GM12878 (cell line): ENCODE results near the gene MYD88. TPM values are rescaled to one million over a fixed set of nuclear protein-coding genes. Genes with fewer than 3 reads are reported as not detected.

Experiments used
- ATAC-seq: fragments of 200-7000 bp; cut with Tn5 transposase; 3 replicates; pipeline ENCODE4 v1.9.1; 2020; ENCODE audit warnings: mild to moderate bottlenecking, moderate library complexity
- BruUV-seq: library from RNA; stranded (reverse); fragments of 400-500 nt; replicated peaks from 2 replicates; lab custom pipeline; 2021; lab: Mats Ljungman, UMichigan
- CTCF ChIA-PET: fragments of 300-600 bp; sonication (Branson Sonifier 250); formaldehyde crosslinking; extraction: SDS; loops from one replicate; lab custom pipeline; 2021; ENCODE audit warnings: inconsistent platforms; lab: Yijun Ruan, JAX
- POLR2A ChIA-PET: fragments of 350-600 bp; formaldehyde crosslinking; extraction: SDS; loops from one replicate; lab custom pipeline; 2021; ENCODE audit warnings: inconsistent platforms; lab: Charles Lee
- RAD21 ChIA-PET: fragments of 300-600 bp; sonication (Branson Sonifier 250); formaldehyde crosslinking; loops from one replicate; lab custom pipeline; 2023; ENCODE audit warnings: antibody characterized with exemption; ENCODE audit not compliant: unreplicated experiment; lab: Charles Lee
- SMC1A ChIA-PET: fragments of 300-600 bp; sonication (Branson Sonifier 250); formaldehyde crosslinking; loops from one replicate; lab custom pipeline; 2023; ENCODE audit not compliant: unreplicated experiment, uncharacterized antibody; lab: Charles Lee
- DNase-seq: peaks from one replicate; pipeline ENCODE4 v3.0.0-alpha.2; 2011; ENCODE audit warnings: low read depth, low spot score
- FAIRE-seq: peaks from 3 replicates; lab custom pipeline; 2011; peaks lifted over from hg19 to GRCh38; lab: Jason Lieb, UNC
- H2AFZ ChIP-seq: 2 replicates; pipeline ENCODE4 v1.6.0; 2011; ENCODE audit warnings: low read depth, low read length, control low read depth; ENCODE audit not compliant: control insufficient read depth
- H3K27ac ChIP-seq: 2 replicates; pipeline ENCODE4 v1.5.1; 2011; ENCODE audit warnings: control low read depth; ENCODE audit not compliant: control insufficient read depth, insufficient read depth
- H3K27me3 ChIP-seq, 2 experiments: replicated peaks in 1 of 2; 2 replicates each; pipeline versions ENCODE4 v1.6.0 to v1.6.1; 2011; ENCODE audit warnings: low read length in 1 of 2; ENCODE audit not compliant: control insufficient read depth in 2 of 2, insufficient read depth in 2 of 2
- H3K36me3 ChIP-seq, 2 experiments: 2 replicates each; pipeline ENCODE4 v1.5.1; 2011; ENCODE audit warnings: low read length in 1 of 2; ENCODE audit not compliant: control insufficient read depth in 2 of 2, insufficient read depth in 2 of 2
- H3K4me1 ChIP-seq: 2 replicates; pipeline ENCODE4 v1.6.1; 2011; ENCODE audit warnings: mild to moderate bottlenecking, low read length, moderate library complexity, mixed read lengths; ENCODE audit not compliant: control insufficient read depth, insufficient read depth
- H3K4me2 ChIP-seq: 2 replicates; pipeline ENCODE4 v1.6.0; 2011; ENCODE audit warnings: control low read depth; ENCODE audit not compliant: control insufficient read depth, insufficient read depth
- H3K4me3 ChIP-seq: fragments of 200-600 bp; sonication (generic); 2 replicates; pipeline ENCODE4 v1.5.1; 2016
- H3K79me2 ChIP-seq: 2 replicates; pipeline ENCODE4 v1.6.0; 2011; ENCODE audit warnings: low read length; ENCODE audit not compliant: control insufficient read depth, insufficient read depth
- H3K9ac ChIP-seq: 2 replicates; pipeline ENCODE4 v1.8.0; 2011; ENCODE audit warnings: low read length, control low read depth, mixed read lengths; ENCODE audit not compliant: control insufficient read depth, insufficient read depth
- H3K9me3 ChIP-seq: replicated peaks from 3 replicates; pipeline ENCODE4 v1.5.1; 2011; ENCODE audit warnings: mild to moderate bottlenecking, low read length; ENCODE audit not compliant: control insufficient read depth, insufficient read depth
- H4K20me1 ChIP-seq: 2 replicates; pipeline ENCODE4 v1.6.0; 2011; ENCODE audit not compliant: control insufficient read depth, insufficient read depth
- BCLAF1 ChIP-seq: fragments of 450-650 bp; IDR thresholded peaks from 2 replicates; pipeline ENCODE4 v1.6.1; 2017; ENCODE audit warnings: antibody characterized with exemption, mild to moderate bottlenecking, moderate library complexity
- CBFB ChIP-seq: IDR thresholded peaks from 2 replicates; pipeline ENCODE4 v1.6.1; 2016; ENCODE audit warnings: antibody characterized with exemption, low read depth
- EP300 ChIP-seq, 2 experiments: fragments of 150-350 bp in 1 of 2; IDR thresholded peaks; 2 replicates each; pipeline ENCODE4 v1.6.1; 2011 to 2012; ENCODE audit warnings: low read depth in 2 of 2, low read length in 2 of 2, borderline replicate concordance in 1 of 2, improper control_type of control experiment in 1 of 2, inconsistent platforms in 1 of 2; ENCODE audit not compliant: control insufficient read depth in 1 of 2
- ESRRA ChIP-seq: IDR thresholded peaks from 2 replicates; pipeline ENCODE4 v1.6.1; 2012; ENCODE audit warnings: mild to moderate bottlenecking, low read length, improper control_type of control experiment
- FOXM1 ChIP-seq: IDR thresholded peaks from 2 replicates; pipeline ENCODE4 v1.6.1; 2012; ENCODE audit warnings: low read depth, mild to moderate bottlenecking, inconsistent platforms, low read length, moderate library complexity
- HCFC1 ChIP-seq: fragments of 150-350 bp; IDR thresholded peaks from 2 replicates; pipeline ENCODE4 v1.6.1; 2014; ENCODE audit warnings: low read length
- HSF1 ChIP-seq: fragments of 150-350 bp; IDR thresholded peaks from 2 replicates; pipeline ENCODE4 v1.6.1; 2014; ENCODE audit warnings: mild to moderate bottlenecking, low read depth, low read length
- KAT2A ChIP-seq: conservative IDR thresholded peaks from 2 replicates; pipeline ENCODE4 v1.6.1; 2011; ENCODE audit warnings: low read depth, low read length; ENCODE audit not compliant: control insufficient read depth
- MEF2A ChIP-seq: IDR thresholded peaks from 2 replicates; pipeline ENCODE4 v1.6.1; 2011; ENCODE audit warnings: low read depth, mild to moderate bottlenecking, low read length, moderate library complexity; ENCODE audit not compliant: insufficient read depth
- NR2C2 ChIP-seq: IDR thresholded peaks from 2 replicates; pipeline ENCODE4 v1.6.1; 2011; ENCODE audit warnings: borderline replicate concordance, low read depth; ENCODE audit not compliant: control insufficient read depth, insufficient read length
- PAX8 ChIP-seq: fragments of 450-650 bp; IDR thresholded peaks from 2 replicates; pipeline ENCODE4 v1.6.1; 2017; ENCODE audit warnings: mild to moderate bottlenecking, moderate library complexity
- POLR2AphosphoS2 ChIP-seq: IDR thresholded peaks from 2 replicates; pipeline ENCODE4 v1.6.1; 2011; ENCODE audit warnings: low read depth, mild to moderate bottlenecking, low read length, improper control_type of control experiment, moderate library complexity
- RBBP5 ChIP-seq: fragments of 200-600 bp; sonication (generic); conservative IDR thresholded peaks from 2 replicates; pipeline ENCODE4 v1.6.1; 2016
- SREBF1 ChIP-seq: IDR thresholded peaks from 2 replicates; pipeline ENCODE4 v1.6.1; 2012; ENCODE audit warnings: mild to moderate bottlenecking, low read length
- STAT3 ChIP-seq: IDR thresholded peaks from 2 replicates; pipeline ENCODE4 v1.6.1; 2011; ENCODE audit warnings: low read depth, low read length, improper control_type of control experiment
- WGBS: methylation state at CpG from one replicate; pipeline ENCODE4 v1.1.6; 2016; ENCODE audit warnings: low lambda C conversion rate; ENCODE audit not compliant: insufficient replicate concordance, insufficient coverage; ENCODE audit errors: missing lambda C conversion rate; 5-methylcytosine and 5-hydroxymethylcytosine counted together
- in situ Hi-C: fragments of 300-500 bp; cut with MboI; formaldehyde crosslinking; loops from 9 replicates; pipeline ENCODE4 v1.14.3; 2018; ENCODE audit warnings: mixed read lengths
- intact Hi-C: fragments of 100-400 bp; cut with micrococcal nuclease; formaldehyde crosslinking; loops from one replicate; pipeline ENCODE4 v1.14.2; 2022; ENCODE audit not compliant: unreplicated experiment
- polyA plus RNA-seq, 11 experiments: library from polyadenylated mRNA; depleted of rRNA in 4 of 11; unstranded in 6 of 11; stranded (reverse) in 5 of 11; fragments of >200 nt; fragmentation: Nextera tagmentation in 4 of 11; fragmentation: Illumina TruSeq in 1 of 11; extraction: Ambion mirVana in 4 of 11; extraction: Trizol in 1 of 11; gene quantifications; 1 replicate in 1 of 11; 2 replicates in 10 of 11; pipeline versions ENCODE4 v1.2.1 to v1.2.3, GENCODE V29; 2011 to 2016; ENCODE audit warnings: inconsistent platforms in 2 of 11, missing spikeins in 2 of 11, low read depth in 1 of 11
- total RNA-seq, 4 experiments: library from RNA; depleted of rRNA in 3 of 4; stranded (reverse); fragments of >200 nt in 3 of 4; fragmentation: Illumina TruSeq in 1 of 4; extraction: Trizol in 1 of 4; gene quantifications; 2 replicates each; pipeline versions ENCODE4 v1.2.1 to v1.2.3, GENCODE V29; 2013 to 2021
- TF ChIP-seq, protein P1 (sequence below): fragments of 450-650 bp; IDR thresholded peaks from 2 replicates; pipeline ENCODE4 v1.6.1; 2016; ENCODE audit warnings: mild to moderate bottlenecking
- TF ChIP-seq, protein P2 (sequence below): fragments of 450-650 bp; IDR thresholded peaks from 2 replicates; pipeline ENCODE4 v1.6.1; 2017; ENCODE audit warnings: mild to moderate bottlenecking, low read depth, inconsistent platforms; ENCODE audit not compliant: poor library complexity, severe bottlenecking

Gene MYD88
- total and polyA plus RNA-seq, 10 of the 15 experiments (the other 5 are each of a cell fraction or from before 2014, with no cell fraction given) = 5.5 to 84.8 (median 67.5) TPM

GRCh38 chr3:38101811-38102443 is 36.5 kb upstream of the MYD88 start:
- no peak for ATAC-seq
- ChIA-PET RAD21 (no interaction called here), CTCF (interaction anchor here (0.7 to 1.2 kb wide), 4 partner anchors 15 to 420 kb away, joined by 3 to 4 read pairs (median 3); partner anchors contain the start of gene ACAA1), POLR2A (no interaction called here), SMC1A (no interaction called here)
- 69% methylated on average over 6 of the region's 6 CpGs for WGBS
- Histone ChIP-seq H3K9me3 (no peaks in the 10 kb centered on the region; the same call in 1 of the 3 replicates), H3K9ac (no peak overlapping the region), H3K4me3 (no peak overlapping the region), H3K4me1 (no peaks in the 10 kb centered on the region), H2AFZ (no peak overlapping the region), H3K4me2 (no peak overlapping the region), H3K27me3 (no peaks in the 10 kb centered on the region; a peak in 1 of 4 replicates), H3K36me3 (no peaks in the 10 kb centered on the region), H3K79me2 (no peaks in the 10 kb centered on the region), H3K27ac (no peak overlapping the region), H4K20me1 (no peaks in the 10 kb centered on the region)
- no peak for FAIRE-seq
- DNase-seq = no peak
- BruUV-seq = no TSS peak
- intact Hi-C loops = no loop called here
- TF ChIP-seq MEF2A (no peak), SREBF1 (no peak), HCFC1 (no peak), NR2C2 (no peak), POLR2AphosphoS2 (no peak), HSF1 (no peak), STAT3 (no peak), RBBP5 (no peak), ESRRA (no peak), CBFB (no peak), FOXM1 (no peak), PAX8 (no peak), KAT2A (no peak), BCLAF1 (no peak), EP300 (IDR thresholded peaks at IDR 0.05; ENCODE audit: borderline replicate concordance in 1 of 2, control insufficient read depth in 1 of 2, low read depth in 2 of 2, low read length in 2 of 2) (no peak)
- TF ChIP-seq, protein P1, sequence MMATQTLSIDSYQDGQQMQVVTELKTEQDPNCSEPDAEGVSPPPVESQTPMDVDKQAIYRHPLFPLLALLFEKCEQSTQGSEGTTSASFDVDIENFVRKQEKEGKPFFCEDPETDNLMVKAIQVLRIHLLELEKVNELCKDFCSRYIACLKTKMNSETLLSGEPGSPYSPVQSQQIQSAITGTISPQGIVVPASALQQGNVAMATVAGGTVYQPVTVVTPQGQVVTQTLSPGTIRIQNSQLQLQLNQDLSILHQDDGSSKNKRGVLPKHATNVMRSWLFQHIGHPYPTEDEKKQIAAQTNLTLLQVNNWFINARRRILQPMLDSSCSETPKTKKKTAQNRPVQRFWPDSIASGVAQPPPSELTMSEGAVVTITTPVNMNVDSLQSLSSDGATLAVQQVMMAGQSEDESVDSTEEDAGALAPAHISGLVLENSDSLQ = no peak
- TF ChIP-seq, protein P2, sequence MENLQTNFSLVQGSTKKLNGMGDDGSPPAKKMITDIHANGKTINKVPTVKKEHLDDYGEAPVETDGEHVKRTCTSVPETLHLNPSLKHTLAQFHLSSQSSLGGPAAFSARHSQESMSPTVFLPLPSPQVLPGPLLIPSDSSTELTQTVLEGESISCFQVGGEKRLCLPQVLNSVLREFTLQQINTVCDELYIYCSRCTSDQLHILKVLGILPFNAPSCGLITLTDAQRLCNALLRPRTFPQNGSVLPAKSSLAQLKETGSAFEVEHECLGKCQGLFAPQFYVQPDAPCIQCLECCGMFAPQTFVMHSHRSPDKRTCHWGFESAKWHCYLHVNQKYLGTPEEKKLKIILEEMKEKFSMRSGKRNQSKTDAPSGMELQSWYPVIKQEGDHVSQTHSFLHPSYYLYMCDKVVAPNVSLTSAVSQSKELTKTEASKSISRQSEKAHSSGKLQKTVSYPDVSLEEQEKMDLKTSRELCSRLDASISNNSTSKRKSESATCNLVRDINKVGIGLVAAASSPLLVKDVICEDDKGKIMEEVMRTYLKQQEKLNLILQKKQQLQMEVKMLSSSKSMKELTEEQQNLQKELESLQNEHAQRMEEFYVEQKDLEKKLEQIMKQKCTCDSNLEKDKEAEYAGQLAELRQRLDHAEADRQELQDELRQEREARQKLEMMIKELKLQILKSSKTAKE = no peak
- in situ Hi-C loops = no loop called here
